ENCODE data around the gene PRR15L.

- TF ChIP-seq, protein P1, sequence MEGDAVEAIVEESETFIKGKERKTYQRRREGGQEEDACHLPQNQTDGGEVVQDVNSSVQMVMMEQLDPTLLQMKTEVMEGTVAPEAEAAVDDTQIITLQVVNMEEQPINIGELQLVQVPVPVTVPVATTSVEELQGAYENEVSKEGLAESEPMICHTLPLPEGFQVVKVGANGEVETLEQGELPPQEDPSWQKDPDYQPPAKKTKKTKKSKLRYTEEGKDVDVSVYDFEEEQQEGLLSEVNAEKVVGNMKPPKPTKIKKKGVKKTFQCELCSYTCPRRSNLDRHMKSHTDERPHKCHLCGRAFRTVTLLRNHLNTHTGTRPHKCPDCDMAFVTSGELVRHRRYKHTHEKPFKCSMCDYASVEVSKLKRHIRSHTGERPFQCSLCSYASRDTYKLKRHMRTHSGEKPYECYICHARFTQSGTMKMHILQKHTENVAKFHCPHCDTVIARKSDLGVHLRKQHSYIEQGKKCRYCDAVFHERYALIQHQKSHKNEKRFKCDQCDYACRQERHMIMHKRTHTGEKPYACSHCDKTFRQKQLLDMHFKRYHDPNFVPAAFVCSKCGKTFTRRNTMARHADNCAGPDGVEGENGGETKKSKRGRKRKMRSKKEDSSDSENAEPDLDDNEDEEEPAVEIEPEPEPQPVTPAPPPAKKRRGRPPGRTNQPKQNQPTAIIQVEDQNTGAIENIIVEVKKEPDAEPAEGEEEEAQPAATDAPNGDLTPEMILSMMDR (IDR thresholded peaks at IDR 0.05; ENCODE audit: low read depth, low read length), result no peak
- TF ChIP-seq EZH2phosphoT487 (IDR thresholded peaks at IDR 0.05; ENCODE audit: low read depth), result no peak
Observed at GRCh38 chr17:47941246-47942095, 16.2 kb downstream of the PRR15L start, which contains the start of gene PNPO.
